Immature natural killer cell (primary cell): ENCODE measurements around the gene VSTM2L. TPM values are rescaled to one million over a fixed set of nuclear protein-coding genes. Genes with fewer than 3 reads are reported as not detected.

Source experiments
- DNase-seq, 3 donors: peaks; one replicate each; pipeline ENCODE4 v3.0.0; 2022; ENCODE audit warnings: mixed read lengths in 1 of 3
- H3K27ac Mint-ChIP-seq, 6 donors: one replicate each; pipeline ENCODE4 v1.8.0; 2020; ENCODE audit warnings: mixed read lengths in 6 of 6, mild to moderate bottlenecking in 5 of 6, inconsistent platforms in 4 of 6, moderate library complexity in 3 of 6
- H3K27me3 Mint-ChIP-seq, 3 donors: one replicate each; pipeline ENCODE4 v1.8.0; 2020 to 2021; ENCODE audit warnings: low read depth in 3 of 3, mild to moderate bottlenecking in 3 of 3, mixed read lengths in 3 of 3, moderate library complexity in 3 of 3, inconsistent platforms in 1 of 3
- H3K36me3 Mint-ChIP-seq, 3 donors: one replicate each; pipeline ENCODE4 v1.8.0; 2020; ENCODE audit warnings: mixed read lengths in 3 of 3, inconsistent platforms in 2 of 3, mild to moderate bottlenecking in 2 of 3
- H3K4me1 Mint-ChIP-seq, 2 donors: one replicate each; pipeline ENCODE4 v1.8.0; 2020; ENCODE audit warnings: inconsistent platforms in 2 of 2, mild to moderate bottlenecking in 2 of 2, mixed read lengths in 2 of 2, moderate library complexity in 1 of 2
- H3K4me3 Mint-ChIP-seq, 5 donors: one replicate each; pipeline ENCODE4 v1.8.0; 2020; ENCODE audit warnings: mild to moderate bottlenecking in 5 of 5, mixed read lengths in 5 of 5, inconsistent platforms in 3 of 5, moderate library complexity in 3 of 5
- H3K9me3 Mint-ChIP-seq, 6 donors: one replicate each; pipeline ENCODE4 v1.8.0; 2020; ENCODE audit warnings: mild to moderate bottlenecking in 6 of 6, mixed read lengths in 6 of 6, inconsistent platforms in 4 of 6, moderate library complexity in 3 of 6
- polyA plus RNA-seq, 3 donors: library from polyadenylated mRNA; unstranded; fragments of 300-500 nt; fragmentation: Illumina TruSeq; gene quantifications; one replicate each; pipeline ENCODE4 v1.2.3, GENCODE V29; 2021

VSTM2L gene
- polyA plus RNA-seq, 3 donors from 2014 or later, result not detected

DNA sequence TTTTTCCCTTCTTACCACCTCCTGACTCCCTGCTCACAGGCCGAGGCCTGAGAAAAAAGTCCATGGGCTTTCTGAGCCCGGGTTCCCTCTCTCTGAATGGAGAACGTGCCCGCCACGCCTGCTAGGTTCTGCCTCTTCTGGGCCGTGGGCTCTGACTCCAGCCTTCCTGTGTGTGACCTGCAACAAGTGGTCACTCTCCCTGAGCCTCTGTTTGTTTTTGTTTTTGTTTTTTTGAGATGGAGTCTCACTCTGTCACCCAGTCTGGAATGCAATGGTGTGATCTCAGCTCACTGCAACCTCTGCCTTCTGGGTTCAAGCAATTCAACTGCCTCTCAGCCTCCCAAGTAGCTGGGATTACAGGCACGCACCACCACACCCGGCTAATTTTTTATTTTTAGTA is 17.9 kb upstream of the VSTM2L start:
- DNase-seq, result no peak
- Mint-ChIP-seq H3K9me3 (peaks cover 0 to 2% (median 0%) of the 10 kb centered on the region in 6 donors), H3K36me3 (no peaks in the 10 kb centered on the region), H3K4me3 (no peak overlapping the region), H3K4me1 (no peaks in the 10 kb centered on the region), H3K27me3 (peaks cover 0 to 5% (median 2%) of the 10 kb centered on the region in 3 donors), H3K27ac (no peak overlapping the region)

DNA sequence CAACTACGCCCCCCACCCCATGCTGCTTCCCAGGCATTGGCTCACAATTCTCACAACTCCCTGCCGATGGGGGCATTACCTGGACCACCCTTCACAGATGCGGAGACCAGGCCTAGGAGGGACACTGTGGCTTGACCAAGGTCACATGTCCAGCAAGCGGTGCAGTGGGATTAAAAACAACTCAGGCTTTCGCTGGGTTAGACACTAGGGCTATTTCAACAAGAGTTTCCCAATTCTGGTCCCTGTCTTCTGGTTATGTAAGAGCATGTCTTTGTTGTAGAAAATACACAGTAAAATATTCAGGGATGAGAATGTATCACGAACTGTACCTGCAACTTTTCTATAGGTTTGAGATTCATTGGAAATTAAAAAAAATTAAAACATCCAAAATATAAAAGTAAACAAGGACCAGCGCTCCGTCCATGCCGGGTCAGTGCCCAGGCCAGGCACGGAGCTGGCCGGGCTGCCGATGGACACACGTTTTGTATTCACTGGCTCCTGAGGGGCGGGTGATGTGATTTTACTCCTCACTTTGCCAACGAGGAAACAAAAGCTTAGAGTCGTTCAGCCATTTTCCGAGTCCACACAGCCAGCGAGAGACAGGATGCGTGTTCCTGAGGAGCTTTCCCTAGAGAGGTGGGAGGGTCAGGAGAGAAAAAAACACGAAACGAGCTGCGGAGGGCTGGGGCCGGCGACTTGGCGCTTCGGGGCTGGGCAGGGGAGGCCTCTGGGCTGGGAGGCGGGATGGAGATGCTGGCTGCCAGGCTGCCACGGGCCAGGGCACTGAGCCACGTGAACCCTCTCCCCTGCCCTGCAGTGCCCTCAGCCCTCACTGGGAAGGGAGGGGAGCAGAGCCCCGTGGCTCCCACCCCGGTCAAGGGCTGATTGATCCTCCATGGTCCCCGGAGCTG is 17.1 kb upstream of the VSTM2L start:
- Mint-ChIP-seq H3K27ac (no peak overlapping the region), H3K4me3 (no peak overlapping the region)

DNA sequence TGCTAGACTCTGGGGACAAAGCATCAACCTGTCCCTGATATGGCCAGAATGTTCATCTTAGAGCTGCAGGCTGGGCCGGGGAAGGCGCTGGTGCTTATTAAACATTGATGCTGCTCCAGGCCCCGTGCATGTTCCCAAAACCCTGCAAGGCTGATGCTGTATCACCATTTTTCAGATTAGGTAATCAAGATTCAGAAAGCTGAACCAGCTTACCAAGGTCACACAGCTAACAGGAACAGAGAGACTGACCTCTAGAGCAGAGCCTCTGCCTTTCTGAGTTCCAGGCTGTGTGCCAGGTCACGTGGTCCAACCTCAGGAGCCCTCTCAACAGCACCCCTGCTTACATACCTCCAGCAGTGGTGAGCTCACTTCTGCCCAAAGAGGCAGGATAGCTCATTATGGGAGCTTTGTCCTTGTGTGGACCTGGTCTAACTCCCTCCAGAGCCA is 16.1 kb upstream of the VSTM2L start:
- Mint-ChIP-seq H3K4me1 (no peaks in the 10 kb centered on the region), H3K27ac (no peak overlapping the region), H3K36me3 (no peaks in the 10 kb centered on the region), H3K27me3 (peaks cover 0 to 4% (median 0%) of the 10 kb centered on the region in 3 donors), H3K9me3 (peaks cover 0 to 2% (median 0%) of the 10 kb centered on the region in 6 donors), H3K4me3 (no peak overlapping the region)
- DNase-seq, result no peak

More for the DNA sequence above, 17.1 kb upstream of the VSTM2L start:
- H3K9me3 Mint-ChIP-seq, result peaks cover 0 to 2% (median 0%) of the 10 kb centered on the region in 6 donors
- peaks cover 0 to 4% (median 4%) of the 10 kb centered on the region in 3 donors for H3K27me3 Mint-ChIP-seq
- H3K36me3 Mint-ChIP-seq, result no peaks in the 10 kb centered on the region
- DNase-seq, result no peak
- no peaks in the 10 kb centered on the region for H3K4me1 Mint-ChIP-seq

DNA sequence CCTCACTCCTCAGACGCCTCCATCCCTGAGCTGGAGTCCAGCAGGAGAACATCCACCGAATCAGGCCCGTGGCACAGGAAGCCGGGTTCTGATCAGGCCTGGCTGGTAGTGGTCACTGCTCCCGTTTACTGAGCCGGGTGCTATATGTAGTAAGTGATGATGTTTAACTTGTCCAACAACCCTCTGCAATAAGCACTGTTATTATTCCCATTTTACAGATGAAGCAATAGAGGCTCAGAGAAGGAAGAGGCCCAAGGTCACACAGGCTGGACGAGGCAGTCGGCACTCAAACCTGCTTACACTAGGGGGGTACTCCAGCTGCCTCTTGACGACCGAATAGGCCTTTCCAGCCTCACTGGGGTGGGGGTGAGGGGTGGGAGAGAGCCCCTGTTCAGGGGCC is 14.3 kb upstream of the VSTM2L start:
- no peak for DNase-seq
- H3K4me3 Mint-ChIP-seq, result no peak overlapping the region
- H3K36me3 Mint-ChIP-seq, result no peaks in the 10 kb centered on the region
- H3K4me1 Mint-ChIP-seq, result no peaks in the 10 kb centered on the region
- no peak overlapping the region for H3K27ac Mint-ChIP-seq
- H3K27me3 Mint-ChIP-seq, result peaks cover 0 to 2% (median 0%) of the 10 kb centered on the region in 3 donors
- H3K9me3 Mint-ChIP-seq, result peaks cover 0 to 2% (median 0%) of the 10 kb centered on the region in 6 donors

- H3K4me3 Mint-ChIP-seq, result no peak overlapping the region
- peaks cover 0 to 2% (median 0%) of the 10 kb centered on the region in 3 donors for H3K27me3 Mint-ChIP-seq
- no peak overlapping the region for H3K27ac Mint-ChIP-seq
- DNase-seq, result no peak
- H3K4me1 Mint-ChIP-seq, result no peaks in the 10 kb centered on the region
- H3K9me3 Mint-ChIP-seq, result no peaks in the 10 kb centered on the region
- no peaks in the 10 kb centered on the region for H3K36me3 Mint-ChIP-seq
Measured at GRCh38 chr20:37890108-37890507, 12.8 kb upstream of the VSTM2L start.

GRCh38 chr20:37890643-37891042 is 12.3 kb upstream of the VSTM2L start:
- DNase-seq, result no peak
- Mint-ChIP-seq H3K36me3 (no peaks in the 10 kb centered on the region), H3K4me3 (no peak overlapping the region), H3K27me3 (peaks cover 0 to 2% (median 0%) of the 10 kb centered on the region in 3 donors), H3K27ac (no peak overlapping the region), H3K9me3 (no peaks in the 10 kb centered on the region), H3K4me1 (no peaks in the 10 kb centered on the region)

GRCh38 chr20:37892001-37892400 is 10.9 kb upstream of the VSTM2L start:
- Mint-ChIP-seq H3K4me1 (no peaks in the 10 kb centered on the region), H3K9me3 (no peaks in the 10 kb centered on the region), H3K27me3 (peaks cover 0 to 3% (median 0%) of the 10 kb centered on the region in 3 donors), H3K4me3 (no peak overlapping the region), H3K36me3 (no peaks in the 10 kb centered on the region), H3K27ac (no peak overlapping the region)
- no peak for DNase-seq

DNA sequence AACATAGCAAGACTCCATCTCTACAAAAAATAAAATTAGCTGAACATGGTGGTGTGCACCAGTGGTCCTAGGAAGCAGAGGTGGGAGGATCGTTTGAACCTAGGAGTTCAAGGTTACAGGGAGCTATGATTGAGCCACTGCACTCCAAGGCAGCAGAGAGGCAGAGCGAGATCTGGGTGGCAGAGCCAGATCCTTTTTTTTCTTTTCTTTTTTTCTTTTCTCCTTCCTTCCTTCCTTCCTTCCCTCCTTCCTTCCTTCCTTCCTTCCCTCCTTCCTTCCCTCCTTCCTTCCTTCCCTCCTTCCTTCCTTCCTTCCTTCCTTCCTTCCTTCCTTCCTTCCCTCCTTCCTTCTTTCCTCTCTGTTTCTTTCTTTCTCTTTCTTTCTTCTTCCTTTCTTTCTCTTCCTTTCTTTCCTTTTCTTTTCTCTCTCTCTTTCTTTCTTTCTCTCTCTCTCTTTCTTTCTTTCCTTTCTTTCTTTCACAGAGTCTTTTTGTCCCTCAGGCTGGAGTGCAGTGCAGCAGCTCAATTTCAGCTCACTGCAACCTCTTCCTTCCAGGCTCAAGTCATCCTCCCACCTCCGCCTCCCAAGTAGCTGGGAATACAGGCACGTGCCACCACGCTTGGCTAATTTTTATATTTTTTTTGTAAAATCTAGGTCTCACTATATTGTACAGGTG is 9.2 kb upstream of the VSTM2L start:
- H3K27ac Mint-ChIP-seq, result no peak overlapping the region
- H3K36me3 Mint-ChIP-seq, result no peaks in the 10 kb centered on the region
- H3K4me3 Mint-ChIP-seq, result no peak overlapping the region

GRCh38 chr20:37894454-37894853 is 8.5 kb upstream of the VSTM2L start:
- Mint-ChIP-seq H3K27ac (no peak overlapping the region), H3K27me3 (peaks cover 0 to 6% (median 3%) of the 10 kb centered on the region in 3 donors), H3K9me3 (no peaks in the 10 kb centered on the region), H3K36me3 (no peaks in the 10 kb centered on the region), H3K4me3 (no peak overlapping the region), H3K4me1 (no peaks in the 10 kb centered on the region)
- DNase-seq, result no peak

More for the DNA sequence above, 9.2 kb upstream of the VSTM2L start:
- Mint-ChIP-seq H3K4me1 (no peaks in the 10 kb centered on the region), H3K9me3 (no peaks in the 10 kb centered on the region), H3K27me3 (peaks cover 0 to 6% (median 0%) of the 10 kb centered on the region in 3 donors)
- DNase-seq, result no peak

GRCh38 chr20:37895166-37895565 is 7.8 kb upstream of the VSTM2L start:
- Mint-ChIP-seq H3K36me3 (no peaks in the 10 kb centered on the region), H3K4me1 (no peaks in the 10 kb centered on the region), H3K9me3 (no peaks in the 10 kb centered on the region), H3K27me3 (peaks cover under 1 to 6% (median 3%) of the 10 kb centered on the region in 3 donors), H3K27ac (no peak overlapping the region), H3K4me3 (no peak overlapping the region)
- DNase-seq, result no peak

DNA sequence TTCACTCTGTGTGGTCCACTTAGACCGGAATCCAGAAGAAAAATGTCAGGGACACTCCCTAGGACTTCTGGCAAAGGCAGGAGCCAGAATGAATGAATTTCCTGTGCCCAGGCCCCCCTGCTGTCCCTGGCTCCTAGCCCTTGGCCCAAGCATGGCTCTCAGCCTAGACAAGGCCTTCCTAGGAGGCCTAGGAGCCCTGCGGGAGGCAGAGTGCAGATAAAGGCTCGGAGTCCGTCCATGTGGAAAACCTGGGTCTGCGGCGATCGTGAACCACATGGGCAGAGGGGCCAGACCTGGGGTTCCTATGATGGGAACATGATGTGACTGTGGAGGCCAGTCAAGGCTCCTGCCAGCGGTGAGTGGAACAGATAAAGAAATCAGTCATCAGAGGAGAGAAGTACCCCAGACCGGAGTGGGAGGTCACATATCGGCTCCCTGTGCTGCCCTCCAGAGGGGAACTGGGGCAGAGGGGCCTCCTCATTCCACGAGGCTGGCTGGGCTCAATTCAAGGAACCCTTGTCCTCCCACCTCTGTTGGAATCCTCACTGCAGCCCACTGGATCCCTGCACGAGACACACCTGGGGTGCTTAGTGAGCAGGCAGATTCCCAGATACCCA is 5.9 kb upstream of the VSTM2L start:
- Mint-ChIP-seq H3K4me3 (no peak overlapping the region), H3K27me3 (peaks cover 6 to 10% (median 9%) of the 10 kb centered on the region in 3 donors), H3K27ac (no peak overlapping the region)

DNA sequence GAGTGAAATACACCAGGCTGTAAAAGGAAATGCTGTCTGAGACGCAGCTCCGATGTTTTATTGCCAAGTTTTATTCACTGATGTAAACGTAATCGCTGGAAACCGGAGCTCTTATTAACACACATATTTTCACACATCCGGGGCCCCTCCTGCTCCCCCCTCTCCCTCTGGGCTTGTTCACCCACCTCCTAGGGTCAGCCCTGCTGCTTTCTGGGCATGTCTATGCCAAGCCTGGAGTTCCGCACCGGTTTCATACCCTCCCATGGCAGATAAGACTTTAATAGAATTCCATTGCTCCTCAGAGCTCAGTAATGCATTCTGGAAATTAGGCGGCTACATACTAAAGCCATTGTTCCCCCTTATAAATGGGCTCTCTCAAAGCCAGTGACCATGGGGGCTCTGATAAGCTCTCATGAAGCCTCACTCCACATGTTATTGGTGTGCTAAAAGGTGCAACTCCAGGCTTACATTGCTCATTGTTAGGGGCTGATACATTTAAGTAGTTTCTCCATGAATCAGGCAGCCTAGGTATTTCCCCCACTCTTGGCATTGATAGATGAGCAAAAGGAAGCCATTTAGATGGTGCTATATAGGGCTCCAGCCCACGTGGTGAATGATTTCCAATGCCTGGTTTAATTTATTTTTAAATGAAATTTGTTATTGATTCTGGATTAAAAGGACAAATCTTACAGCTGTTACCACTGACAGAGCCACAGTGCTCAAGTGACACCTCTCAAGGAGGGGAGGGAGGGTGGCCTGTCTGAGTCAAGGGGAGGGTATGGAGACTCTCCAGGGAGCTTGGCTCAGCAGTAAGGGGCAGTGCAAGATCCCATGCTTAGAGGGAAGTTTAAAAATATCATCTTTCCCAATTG is 4.5 kb upstream of the VSTM2L start:
- no peak overlapping the region for H3K4me3 Mint-ChIP-seq
- H3K36me3 Mint-ChIP-seq, result no peaks in the 10 kb centered on the region
- DNase-seq, result no peak
- peaks cover 7 to 12% of the 10 kb centered on the region in 2 donors for H3K4me1 Mint-ChIP-seq
- no peaks in the 10 kb centered on the region for H3K9me3 Mint-ChIP-seq
- no peak overlapping the region for H3K27ac Mint-ChIP-seq
- H3K27me3 Mint-ChIP-seq, result peaks cover 6 to 15% (median 14%) of the 10 kb centered on the region in 3 donors

More for the DNA sequence above, 5.9 kb upstream of the VSTM2L start:
- H3K4me1 Mint-ChIP-seq, result peaks cover 3 to 7% of the 10 kb centered on the region in 2 donors
- H3K36me3 Mint-ChIP-seq, result no peaks in the 10 kb centered on the region
- DNase-seq, result no peak
- no peaks in the 10 kb centered on the region for H3K9me3 Mint-ChIP-seq
